Natural killer cell treated with Interleukin-12 subunit alpha and Interleukin-12 subunit beta and Interleukin-15 and Interleukin-18, amount 100 ng/mL, for 72 hours (primary cell): ENCODE results near the gene CPLANE2. TPM values are rescaled to one million over a fixed set of nuclear protein-coding genes. Genes with fewer than 3 reads are reported as not detected.
"Not testable (repeated sequence)": the region's sequence is repeated elsewhere in the genome, so short reads cannot be mapped to it uniquely, and the experiment has no call there.

ENCODE experiments used
- ATAC-seq, 2 donors: fragments of 150-1000 bp; cut with Tn5 transposase in 1 of 2; sonication (Bioruptor Pico), chemical (Tn5 transposase) in 1 of 2; 2 replicates each; pipeline ENCODE4 v1.10.0; 2021
- DNase-seq: peaks from one replicate; pipeline ENCODE4 v3.0.0; 2022; ENCODE audit warnings: low spot score
- H3K27ac Mint-ChIP-seq, 2 donors: 1 replicate in 1 of 2; 2 replicates in 1 of 2; pipeline ENCODE4 v1.8.0; 2022; ENCODE audit warnings: mixed read lengths in 2 of 2, mild to moderate bottlenecking in 1 of 2, moderate library complexity in 1 of 2
- H3K27me3 Mint-ChIP-seq, 2 donors: 1 replicate in 1 of 2; 2 replicates in 1 of 2; pipeline ENCODE4 v1.8.0; 2022; ENCODE audit warnings: mixed read lengths in 2 of 2
- H3K36me3 Mint-ChIP-seq: one replicate; pipeline ENCODE4 v1.8.0; 2022; ENCODE audit warnings: mixed read lengths
- H3K4me1 Mint-ChIP-seq, 2 donors: 1 replicate in 1 of 2; 2 replicates in 1 of 2; pipeline ENCODE4 v1.8.0; 2022; ENCODE audit warnings: low read depth in 2 of 2, mixed read lengths in 2 of 2, mild to moderate bottlenecking in 1 of 2
- H3K4me3 Mint-ChIP-seq: one replicate; pipeline ENCODE4 v1.8.0; 2022; ENCODE audit warnings: mixed read lengths
- H3K9me3 Mint-ChIP-seq: 2 replicates; pipeline ENCODE4 v1.8.0; 2022; ENCODE audit warnings: mixed read lengths
- total RNA-seq, 2 donors: library from RNA; stranded (reverse); gene quantifications; one replicate each; pipeline ENCODE4 v1.2.3, GENCODE V29; 2022

The CPLANE2 gene
- total RNA-seq, 2 donors from 2014 or later: 3.2 to 3.8 TPM

- Mint-ChIP-seq H3K9me3 (no peaks in the 10 kb centered on the region), H3K27ac (peak overlapping the region; percentile 90 to 95), H3K27me3 (no peaks in the 10 kb centered on the region), H3K36me3 (peaks cover 5% of the 10 kb centered on the region), H3K4me3 (peak overlapping the region; percentile 88), H3K4me1 (peaks cover 9 to 18% of the 10 kb centered on the region in 2 donors)
- ATAC-seq (peak; percentile 94 to 95), DNase-seq (peak; percentile 97)
Measured at GRCh38 chr1:16206547-16207317, 30.3 kb downstream of the CPLANE2 start.

GRCh38 chr1:16205891-16206546 lies 31.0 kb downstream of the CPLANE2 start:
- ATAC-seq (peak in 1 of 2 donors; percentile 6), DNase-seq (no peak)
- Mint-ChIP-seq H3K9me3 (no peaks in the 10 kb centered on the region), H3K27me3 (no peaks in the 10 kb centered on the region), H3K27ac (peak overlapping the region; percentile 90 to 95), H3K4me1 (peaks cover 9 to 18% of the 10 kb centered on the region in 2 donors), H3K4me3 (peak overlapping the region; percentile 88), H3K36me3 (peaks cover 5% of the 10 kb centered on the region)

GRCh38 chr1:16205334-16205671 lies 31.7 kb downstream of the CPLANE2 start:
- no peaks in the 10 kb centered on the region for H3K9me3 Mint-ChIP-seq
- peaks cover 5% of the 10 kb centered on the region for H3K36me3 Mint-ChIP-seq
- H3K27me3 Mint-ChIP-seq: no peaks in the 10 kb centered on the region
- peaks cover 9 to 18% of the 10 kb centered on the region in 2 donors for H3K4me1 Mint-ChIP-seq
- no peak for DNase-seq
- H3K4me3 Mint-ChIP-seq: no peak overlapping the region
- no peak for ATAC-seq
- H3K27ac Mint-ChIP-seq: peak overlapping the region in 1 of 2 donors; percentile 64

- H3K9me3 Mint-ChIP-seq: no peaks in the 10 kb centered on the region
- H3K4me3 Mint-ChIP-seq: peak overlapping the region; percentile 34
Measured at GRCh38 chr1:16204634-16205333, 32.2 kb downstream of the CPLANE2 start.

GRCh38 chr1:16204216-16204615 lies 32.8 kb downstream of the CPLANE2 start:
- H3K9me3 Mint-ChIP-seq: no peaks in the 10 kb centered on the region
- no peaks in the 10 kb centered on the region for H3K27me3 Mint-ChIP-seq
- DNase-seq: no peak
- peaks cover 9 to 17% of the 10 kb centered on the region in 2 donors for H3K4me1 Mint-ChIP-seq
- peaks cover 5% of the 10 kb centered on the region for H3K36me3 Mint-ChIP-seq
- H3K27ac Mint-ChIP-seq: peak overlapping the region in 1 of 2 donors; percentile 64
- no peak for ATAC-seq
- no peak overlapping the region for H3K4me3 Mint-ChIP-seq

More at GRCh38 chr1:16204634-16205333, 32.2 kb downstream of the CPLANE2 start:
- ATAC-seq: no peak
- Mint-ChIP-seq H3K27me3 (no peaks in the 10 kb centered on the region), H3K4me1 (peaks cover 9 to 20% of the 10 kb centered on the region in 2 donors), H3K36me3 (peaks cover 5% of the 10 kb centered on the region), H3K27ac (peak overlapping the region in 1 of 2 donors; percentile 64)
- DNase-seq: no peak

- Mint-ChIP-seq H3K9me3 (no peaks in the 10 kb centered on the region), H3K4me3 (no peak overlapping the region), H3K4me1 (peaks cover 15 to 21% of the 10 kb centered on the region in 2 donors), H3K27ac (no peak overlapping the region), H3K27me3 (no peaks in the 10 kb centered on the region), H3K36me3 (peaks cover 5% of the 10 kb centered on the region)
- DNase-seq (no peak), ATAC-seq (no peak)
Measured at GRCh38 chr1:16203550-16203949, 33.4 kb downstream of the CPLANE2 start.

GRCh38 chr1:16202281-16203210 lies 34.4 kb downstream of the CPLANE2 start:
- DNase-seq (no peak), ATAC-seq (no peak)
- Mint-ChIP-seq H3K27me3 (no peaks in the 10 kb centered on the region), H3K4me1 (peaks cover 15 to 22% of the 10 kb centered on the region in 2 donors), H3K36me3 (peaks cover 5% of the 10 kb centered on the region), H3K27ac (no peak overlapping the region), H3K9me3 (no peaks in the 10 kb centered on the region), H3K4me3 (no peak overlapping the region)

- no peaks in the 10 kb centered on the region for H3K27me3 Mint-ChIP-seq
- H3K36me3 Mint-ChIP-seq: peaks cover 5% of the 10 kb centered on the region
- peaks cover 12 to 14% of the 10 kb centered on the region in 2 donors for H3K4me1 Mint-ChIP-seq
- peak overlapping the region in 1 of 2 donors; percentile 27 for H3K27ac Mint-ChIP-seq
- ATAC-seq (no peak), DNase-seq (no peak)
- no peaks in the 10 kb centered on the region for H3K9me3 Mint-ChIP-seq
- H3K4me3 Mint-ChIP-seq: no peak overlapping the region
Measured at GRCh38 chr1:16199700-16200099, 37.3 kb downstream of the CPLANE2 start.

- Mint-ChIP-seq H3K36me3 (peaks cover 5% of the 10 kb centered on the region), H3K4me1 (peaks cover 12 to 13% of the 10 kb centered on the region in 2 donors), H3K4me3 (no peak overlapping the region), H3K27me3 (no peaks in the 10 kb centered on the region), H3K27ac (peak overlapping the region in 1 of 2 donors; percentile 19), H3K9me3 (no peaks in the 10 kb centered on the region)
- ATAC-seq (no peak), DNase-seq (no peak)
Measured at GRCh38 chr1:16199157-16199501, 37.9 kb downstream of the CPLANE2 start.

- Mint-ChIP-seq H3K27me3 (no peaks in the 10 kb centered on the region), H3K4me3 (no peak overlapping the region), H3K9me3 (no peaks in the 10 kb centered on the region), H3K36me3 (peaks cover 3% of the 10 kb centered on the region), H3K27ac (peak overlapping the region in 1 of 2 donors; percentile 19), H3K4me1 (peaks cover 9 to 11% of the 10 kb centered on the region in 2 donors)
- no peak for DNase-seq
- ATAC-seq: peak in 1 of 2 donors; percentile 25
Measured at GRCh38 chr1:16198444-16199156, 38.4 kb downstream of the CPLANE2 start.

- no peaks in the 10 kb centered on the region for H3K27me3 Mint-ChIP-seq
- DNase-seq (no peak), ATAC-seq (no peak)
- no peak overlapping the region for H3K4me3 Mint-ChIP-seq
- no peak overlapping the region for H3K27ac Mint-ChIP-seq
- peaks cover 6 to 8% of the 10 kb centered on the region in 2 donors for H3K4me1 Mint-ChIP-seq
- no peaks in the 10 kb centered on the region for H3K36me3 Mint-ChIP-seq
- H3K9me3 Mint-ChIP-seq: no peaks in the 10 kb centered on the region
Measured at GRCh38 chr1:16196874-16197273, 40.1 kb downstream of the CPLANE2 start.

- not testable (repeated sequence) for DNase-seq, H3K27ac Mint-ChIP-seq, H3K9me3 Mint-ChIP-seq, H3K36me3 Mint-ChIP-seq, H3K27me3 Mint-ChIP-seq, H3K4me1 Mint-ChIP-seq, H3K4me3 Mint-ChIP-seq, ATAC-seq
Measured at GRCh38 chr1:16196139-16196538, 40.8 kb downstream of the CPLANE2 start.
